DMS114 treated with DMSO at 0.1 percent for 48 hours (cell line): ENCODE results near the gene IL24.

Experiments used
- DNase-seq: peaks from one replicate; lab custom pipeline; 2025; ENCODE audit not compliant: unreplicated experiment; lab: John Stamatoyannopoulos, UW

The IL24 gene

GRCh38 chr1:206878456-206878855 is 18.8 kb upstream of the IL24 start:
- DNase-seq = no peak

GRCh38 chr1:206880314-206880713 is 16.9 kb upstream of the IL24 start:
- no peak for DNase-seq

DNA sequence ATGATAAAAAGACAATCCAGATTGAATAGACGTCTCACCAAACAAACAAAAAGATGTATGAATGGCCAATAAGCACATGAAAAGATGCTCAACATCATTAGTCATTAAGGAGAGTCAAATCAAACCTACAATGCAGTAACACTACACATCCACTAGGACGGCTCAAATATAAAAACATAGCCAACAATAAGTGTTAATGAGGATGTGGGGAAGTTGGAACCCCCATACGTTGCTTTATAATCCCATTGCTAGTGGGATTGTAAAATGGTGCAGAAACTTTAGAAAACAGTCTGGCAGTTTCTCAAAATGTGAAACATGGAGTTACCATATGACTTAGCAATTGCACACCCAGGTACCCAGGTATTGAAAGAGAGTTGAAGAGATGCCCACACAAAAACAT is 14.7 kb upstream of the IL24 start:
- no peak for DNase-seq

DNA sequence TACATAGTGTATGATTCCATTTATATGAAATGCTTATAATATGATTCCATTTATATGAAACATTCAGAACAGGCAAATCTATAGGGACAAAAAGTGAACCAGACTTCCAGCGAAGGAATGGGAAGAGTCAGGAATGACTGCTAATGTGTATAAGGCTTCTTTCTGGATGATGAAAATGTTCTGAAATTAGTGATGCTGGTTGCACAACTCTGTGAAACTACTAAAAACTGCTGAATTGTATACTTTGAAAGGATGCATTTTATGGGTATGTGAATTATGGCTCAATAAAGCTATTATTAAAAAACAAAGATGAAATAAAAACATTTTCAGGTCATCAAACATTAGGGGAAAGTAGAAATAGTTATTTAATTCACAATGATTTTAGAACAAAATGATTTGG is 14.1 kb upstream of the IL24 start:
- no peak for DNase-seq

DNA sequence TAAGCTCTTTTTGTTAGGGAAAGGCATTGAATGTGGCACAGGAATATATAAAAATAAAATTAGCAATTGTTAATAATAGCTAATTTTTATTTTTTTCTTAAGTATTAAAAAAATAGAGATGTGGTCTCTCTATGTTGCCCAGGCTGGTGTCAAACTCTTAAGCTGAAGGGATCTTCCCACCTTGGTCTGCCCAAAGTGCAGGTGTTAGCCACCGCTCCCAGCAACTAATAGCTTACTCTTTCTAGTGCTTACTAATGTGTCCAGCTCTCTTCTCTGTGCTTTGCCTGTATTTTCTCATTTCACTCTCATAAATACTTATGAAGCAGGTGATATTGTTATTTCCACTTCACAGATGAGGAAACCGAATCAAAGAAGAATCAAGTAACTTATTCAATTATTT is 13.4 kb upstream of the IL24 start:
- no peak for DNase-seq

DNA sequence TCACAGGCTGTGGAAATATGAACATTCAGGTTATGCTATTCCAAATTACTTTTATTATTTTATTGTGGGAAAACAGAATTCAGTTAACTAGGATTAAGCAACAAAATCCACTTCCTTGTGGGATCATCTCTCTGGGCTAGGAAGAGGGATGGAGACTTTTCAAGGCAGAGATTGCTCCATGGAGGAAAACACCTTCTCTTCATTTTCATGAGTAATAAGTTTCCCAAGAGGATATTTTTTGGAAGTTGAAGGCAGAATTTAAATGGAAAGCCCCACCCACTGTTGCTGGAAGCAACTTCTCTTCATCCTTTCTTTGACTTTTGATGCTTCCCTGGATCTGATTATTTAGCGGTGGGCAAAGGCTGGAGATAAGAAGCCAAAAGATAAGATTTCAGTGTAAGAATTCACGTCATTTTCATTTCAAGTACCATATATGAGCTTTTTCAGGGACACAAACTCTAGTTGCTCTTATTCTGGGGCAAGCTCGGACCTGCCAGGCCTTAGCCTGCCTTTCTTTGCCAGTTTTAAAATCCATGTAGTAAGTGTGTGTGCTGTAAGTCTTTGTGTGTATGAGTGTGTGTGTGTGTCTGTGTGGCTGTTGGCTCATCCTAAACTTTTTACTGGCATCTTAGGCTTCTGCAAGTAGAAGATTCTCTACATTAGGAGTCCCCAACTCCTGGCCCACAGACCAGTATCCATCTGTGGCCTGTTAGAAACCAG is 11.7 kb upstream of the IL24 start:
- DNase-seq = no peak

- DNase-seq = no peak
These were observed 10.4 kb upstream of the IL24 start for GRCh38 chr1:206886831-206887230.

DNA sequence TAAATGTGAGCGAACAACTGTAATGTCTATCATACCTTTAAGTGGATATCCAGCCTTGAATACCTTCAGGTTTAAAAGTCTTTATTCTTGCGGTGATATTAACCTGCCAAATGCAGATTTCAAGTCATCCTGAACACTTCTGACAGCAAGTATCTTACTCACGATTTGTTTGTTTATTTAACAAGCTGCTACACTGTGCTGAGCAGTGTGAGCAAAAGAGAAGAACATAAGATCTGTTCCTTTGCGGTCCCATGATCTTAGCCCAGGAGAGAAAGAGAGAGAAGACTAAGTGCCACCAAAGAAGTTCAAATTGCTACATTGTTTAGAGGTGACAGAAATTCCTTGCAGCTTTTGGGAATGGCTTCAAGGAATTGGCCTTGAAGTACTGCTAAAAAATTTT is 9.5 kb upstream of the IL24 start:
- no peak for DNase-seq

DNA sequence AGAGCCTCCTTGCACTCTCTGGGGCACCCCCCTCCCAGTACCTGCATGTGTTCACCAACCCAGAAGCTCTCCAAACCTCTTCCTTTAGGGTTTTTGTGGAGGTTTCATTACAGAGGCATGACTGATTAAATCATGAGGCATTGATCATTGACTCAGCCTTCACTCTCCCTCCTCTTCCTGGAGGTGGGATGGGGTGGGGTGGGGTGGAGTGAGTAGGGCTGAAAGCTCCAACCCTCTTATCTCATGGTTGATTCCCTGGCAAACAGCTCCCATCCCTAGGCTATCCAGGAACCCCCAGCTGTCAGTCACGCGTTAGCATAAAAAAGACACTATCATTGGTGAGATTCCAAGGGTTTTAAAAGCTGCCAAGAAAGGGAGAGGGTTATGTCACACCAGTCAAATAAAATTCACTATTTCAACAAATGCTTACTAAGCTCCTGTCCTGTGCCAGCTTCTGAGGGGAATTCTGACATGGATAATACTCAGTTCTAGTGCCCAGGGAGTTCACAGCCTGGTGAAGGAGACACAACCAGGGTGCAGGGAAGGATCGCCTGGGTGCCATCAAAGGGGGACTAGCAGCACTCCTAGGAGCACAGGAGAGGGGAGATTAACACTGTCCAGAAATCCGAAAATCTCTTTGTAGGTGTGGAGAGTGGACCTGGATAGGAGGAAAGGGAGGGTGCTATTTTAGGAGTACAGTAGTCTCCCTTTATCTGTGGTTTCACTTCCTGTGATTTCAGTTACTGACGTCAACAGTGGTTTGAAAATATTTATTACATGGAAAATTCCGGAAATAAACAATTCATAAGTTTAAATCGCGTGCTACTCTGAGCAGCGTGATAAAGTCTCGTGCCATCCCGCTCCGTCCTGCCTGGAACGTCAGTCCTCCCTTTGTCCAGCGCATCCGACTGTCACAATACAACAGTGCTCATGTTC is 6.8 kb upstream of the IL24 start:
- DNase-seq = no peak

- no peak for DNase-seq
These were observed 5.8 kb upstream of the IL24 start for GRCh38 chr1:206891412-206891811.

GRCh38 chr1:206892351-206892984 is 4.8 kb upstream of the IL24 start:
- DNase-seq = no peak

DNA sequence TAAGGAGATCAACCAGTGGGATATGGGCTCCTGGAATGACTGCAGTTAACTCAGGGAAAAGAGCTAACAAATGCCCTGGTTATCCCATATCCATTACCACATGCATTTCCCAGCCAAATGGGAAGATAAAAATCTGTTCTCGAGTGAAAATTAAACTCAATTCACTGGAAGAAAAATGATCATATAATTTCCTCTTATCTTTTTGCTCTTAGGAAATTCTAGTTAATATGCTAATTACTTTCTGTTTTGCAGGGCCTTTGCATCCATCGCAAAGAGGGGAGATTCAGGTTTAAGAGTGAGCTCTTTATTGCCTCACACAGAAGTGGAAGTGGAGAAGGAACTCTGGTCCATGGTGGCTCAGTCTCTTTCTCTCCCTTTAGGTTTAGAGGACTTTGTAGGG is 3.9 kb upstream of the IL24 start:
- no peak for DNase-seq

GRCh38 chr1:206895325-206895724 is 1.9 kb upstream of the IL24 start:
- no peak for DNase-seq

DNA sequence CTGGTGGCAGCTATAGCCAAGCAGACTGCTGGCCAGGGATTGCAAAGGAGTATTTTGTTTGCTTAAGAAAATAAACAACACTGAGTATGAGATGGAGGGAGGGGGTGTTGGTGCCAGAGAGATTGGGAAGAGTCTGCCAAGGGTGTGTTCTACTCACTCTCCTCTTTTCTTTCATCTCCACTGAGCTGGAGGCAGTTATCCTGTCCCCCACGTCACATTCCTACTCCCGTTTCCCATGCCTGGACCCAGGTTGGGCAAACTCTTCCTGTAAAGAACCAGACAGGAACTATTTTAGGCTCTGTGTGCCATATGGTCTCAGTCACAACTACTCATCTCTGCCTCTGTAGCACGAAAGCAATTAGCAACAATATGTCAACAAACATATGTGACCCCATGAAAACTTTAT is 1.4 kb upstream of the IL24 start:
- no peak for DNase-seq

- no peak for DNase-seq
These were observed 982 bp upstream of the IL24 start for GRCh38 chr1:206896261-206896660.

DNA sequence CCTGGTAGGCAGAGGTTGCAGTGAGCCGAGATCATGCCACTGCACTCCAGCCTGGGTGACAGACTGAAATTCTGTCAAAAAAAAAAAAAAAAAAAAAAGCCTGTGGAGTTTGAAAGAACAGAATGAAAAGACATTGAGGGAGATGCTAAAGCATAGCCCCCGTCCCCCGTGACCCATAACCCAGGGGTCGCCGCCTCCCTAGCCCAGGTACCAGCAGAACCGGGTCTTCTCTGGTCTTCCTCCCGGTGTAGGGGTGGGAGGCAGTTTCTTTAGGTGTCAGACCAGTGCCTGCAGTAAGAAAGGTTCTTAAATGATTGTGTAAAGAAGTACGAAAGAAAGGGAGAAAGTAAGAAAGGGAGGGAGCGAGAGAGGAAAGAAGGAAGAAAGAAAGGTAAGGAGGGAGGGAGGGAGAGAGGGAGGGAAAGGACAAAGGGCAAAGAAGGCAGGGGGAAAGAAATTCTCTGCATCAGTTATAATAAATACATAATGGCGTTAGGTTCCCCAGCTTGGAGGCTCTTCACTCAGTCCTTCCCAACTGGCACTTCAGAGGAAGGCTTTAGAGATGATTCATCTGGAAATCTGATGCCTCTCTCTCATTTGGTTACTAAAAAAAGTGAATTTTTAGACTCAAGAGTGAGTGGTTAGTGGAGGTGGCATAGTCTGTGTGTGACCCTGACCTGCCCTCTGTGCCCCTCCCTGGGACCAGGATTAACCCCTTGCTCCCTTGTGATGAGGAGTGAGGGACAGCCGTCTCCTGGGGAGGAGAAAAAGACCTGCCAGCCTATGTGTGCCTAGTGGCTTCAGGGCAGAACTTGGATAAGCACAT is 1.1 kb downstream of the IL24 start:
- DNase-seq = no peak

DNA sequence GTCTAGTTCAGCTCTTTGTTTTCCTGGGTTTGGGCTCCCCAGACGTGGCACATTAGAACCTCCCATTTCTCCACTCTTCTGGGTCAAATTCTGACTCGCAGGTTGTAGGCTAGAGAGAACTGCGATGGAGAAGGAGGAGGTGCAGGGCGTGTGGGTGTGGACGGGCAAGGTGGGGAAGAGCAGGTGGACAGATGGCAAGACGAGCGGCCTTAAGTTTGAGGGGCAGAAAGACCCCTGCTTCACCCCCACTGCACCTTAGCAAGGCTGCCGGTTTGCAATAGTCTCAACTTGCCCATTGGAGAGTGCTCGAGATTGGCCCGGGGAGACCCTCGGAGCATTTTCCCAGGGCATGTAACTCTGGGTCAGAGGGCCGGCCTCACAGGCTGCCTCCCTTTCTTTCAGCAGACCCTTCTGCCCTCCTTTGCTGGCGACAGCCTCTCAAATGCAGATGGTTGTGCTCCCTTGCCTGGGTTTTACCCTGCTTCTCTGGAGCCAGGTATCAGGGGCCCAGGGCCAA is 1.7 kb downstream of the IL24 start:
- DNase-seq = no peak

DNA sequence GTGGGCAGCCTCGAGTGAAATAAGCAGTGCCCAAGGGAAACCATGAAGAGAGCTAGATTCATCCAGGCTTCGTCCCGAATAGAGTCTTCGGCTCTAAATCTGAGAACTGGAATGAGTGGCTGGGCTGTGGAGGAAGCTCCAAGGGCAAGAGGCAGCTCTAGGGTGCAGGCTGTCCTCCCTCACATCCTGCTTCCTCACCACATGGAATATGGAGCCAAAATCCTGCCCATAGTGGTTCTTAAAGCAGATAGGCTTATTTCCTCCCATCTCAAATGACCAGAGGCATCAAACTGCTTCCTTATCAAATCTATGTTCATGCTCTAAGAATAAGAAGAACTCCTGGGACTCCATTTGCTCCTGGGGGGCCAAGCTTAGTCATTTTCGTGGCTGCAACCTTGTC is 2.5 kb downstream of the IL24 start:
- no peak for DNase-seq

GRCh38 chr1:206900149-206900548 is 2.9 kb downstream of the IL24 start:
- DNase-seq = no peak

- no peak for DNase-seq
These were observed 4.7 kb downstream of the IL24 start for GRCh38 chr1:206901944-206902343.

DNA sequence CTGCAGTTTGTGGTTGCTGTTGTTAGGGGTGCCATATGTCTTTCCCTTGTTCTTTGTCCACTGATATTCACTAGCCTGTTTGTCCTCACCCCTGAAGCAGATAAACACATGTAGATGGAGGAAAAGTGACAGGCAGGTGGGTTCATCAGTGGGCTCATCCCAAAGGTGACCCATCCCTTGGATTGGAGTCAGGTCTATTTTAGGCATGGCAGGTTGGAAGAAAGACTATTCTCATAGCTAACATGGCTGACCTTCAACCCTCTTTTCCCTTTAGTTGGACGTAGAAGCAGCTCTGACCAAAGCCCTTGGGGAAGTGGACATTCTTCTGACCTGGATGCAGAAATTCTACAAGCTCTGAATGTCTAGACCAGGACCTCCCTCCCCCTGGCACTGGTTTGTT is 5.5 kb downstream of the IL24 start:
- DNase-seq = no peak
